ENCODE measurements around the gene KIF20B. TPM values are rescaled to one million over a fixed set of nuclear protein-coding genes. Genes with fewer than 3 reads are reported as not detected.

The KIF20B gene
- total and polyA plus RNA-seq, 2 of the 13 experiments (the other 11 are each of a cell fraction or from before 2014, with no cell fraction given): 3.5 to 38.6 TPM

- TF ChIP-seq NFAT5 (CRISPR knock-in tag; IDR thresholded peaks at IDR 0.05): no peak
- 0 out of 2 replicates have a peak, but pooled peaks have one; percentile 15 for TF ChIP-seq SP5 (CRISPR knock-in tag; IDR thresholded peaks at IDR 0.05; ENCODE audit: borderline replicate concordance, low read depth)
- TF ChIP-seq ZNF333 (CRISPR knock-in tag; IDR thresholded peaks at IDR 0.05; ENCODE audit: borderline replicate concordance): no peak
- TF ChIP-seq ZNF20 (CRISPR knock-in tag; IDR thresholded peaks at IDR 0.05): no peak
- TF ChIP-seq ZC3H4 (CRISPR knock-in tag; IDR thresholded peaks at IDR 0.05; ENCODE audit: borderline replicate concordance): no peak
- TF ChIP-seq ZNF660 (CRISPR knock-in tag; IDR thresholded peaks at IDR 0.05; ENCODE audit: borderline replicate concordance, low read depth): no peak
- no peak for TF ChIP-seq BCLAF1 (IDR thresholded peaks at IDR 0.05)
- TF ChIP-seq TBX3 (IDR thresholded peaks at IDR 0.05; ENCODE audit: borderline replicate concordance): no peak
- no peak for TF ChIP-seq ZNF446 (CRISPR knock-in tag; IDR thresholded peaks at IDR 0.05)
- TF ChIP-seq ZNF337 (CRISPR knock-in tag; IDR thresholded peaks at IDR 0.05; ENCODE audit: borderline replicate concordance, low read depth): no peak
- no peak; the same call in 1 of the 2 replicates for TF ChIP-seq ZNF512 (CRISPR knock-in tag; IDR thresholded peaks at IDR 0.05)
- TF ChIP-seq TFAP4 (IDR thresholded peaks at IDR 0.05; ENCODE audit: borderline replicate concordance, low read depth): no peak
- no peak for TF ChIP-seq ZUFSP (CRISPR knock-in tag; IDR thresholded peaks at IDR 0.05; ENCODE audit: borderline replicate concordance)
- TF ChIP-seq MAFK (conservative IDR thresholded peaks at IDR 0.05 in 1 of 2, IDR thresholded peaks at IDR 0.05 in 1 of 2; ENCODE audit: low read length in 2 of 2): no peak
- TF ChIP-seq JUN (CRISPR knock-in tag; IDR thresholded peaks at IDR 0.05): peak; percentile 81
Measured at GRCh38 chr10:89701242-89702120, at the start of gene KIF20B (continued).
